Stomach smooth muscle (tissue), 2 donors: ENCODE results near the gene FAM53A.

ENCODE experiments used
- H3K27ac ChIP-seq: one replicate; pipeline ENCODE4 v1.7.0; 2013; ENCODE audit warnings: mild to moderate bottlenecking, low read length, inconsistent platforms
- H3K27me3 ChIP-seq, 2 donors: one replicate each; pipeline ENCODE4 v1.7.0; 2013; ENCODE audit warnings: low read length in 2 of 2; ENCODE audit not compliant: insufficient read depth in 2 of 2, control insufficient read depth in 1 of 2
- H3K36me3 ChIP-seq, 2 donors: one replicate each; pipeline ENCODE4 v1.7.0; 2013; ENCODE audit warnings: low read length in 2 of 2; ENCODE audit not compliant: control insufficient read depth in 2 of 2, insufficient read depth in 2 of 2
- H3K4me1 ChIP-seq: one replicate; pipeline ENCODE4 v1.7.0; 2013; ENCODE audit warnings: low read length; ENCODE audit not compliant: control insufficient read depth, insufficient read depth
- H3K4me3 ChIP-seq, 2 donors: one replicate each; pipeline ENCODE4 v1.7.0; 2013; ENCODE audit warnings: low read length in 2 of 2
- H3K9ac ChIP-seq, 2 donors: one replicate each; pipeline ENCODE4 v1.7.0; 2013; ENCODE audit warnings: low read length in 2 of 2, mild to moderate bottlenecking in 1 of 2
- H3K9me3 ChIP-seq, 2 donors: one replicate each; pipeline ENCODE4 v1.7.0; 2013; ENCODE audit warnings: low read length in 2 of 2; ENCODE audit not compliant: control insufficient read depth in 2 of 2
- donor health status: healthy.
- donor health status: Pancreatic carcinoma.

Gene FAM53A

GRCh38 chr4:1624519-1624910, 59.6 kb downstream of the FAM53A start:
- H3K27me3 ChIP-seq = no peaks in the 10 kb centered on the region
- H3K36me3 ChIP-seq = no peaks in the 10 kb centered on the region
- no peak overlapping the region for H3K9ac ChIP-seq
- no peak overlapping the region for H3K27ac ChIP-seq
- peaks cover 0 to 3% of the 10 kb centered on the region in 2 donors for H3K9me3 ChIP-seq
- H3K4me1 ChIP-seq = peaks cover 4% of the 10 kb centered on the region
- H3K4me3 ChIP-seq = no peak overlapping the region

- Histone ChIP-seq H3K4me3 (no peak overlapping the region), H3K9ac (no peak overlapping the region), H3K36me3 (no peaks in the 10 kb centered on the region), H3K9me3 (peaks cover 0 to 3% of the 10 kb centered on the region in 2 donors), H3K27ac (no peak overlapping the region), H3K27me3 (no peaks in the 10 kb centered on the region), H3K4me1 (no peaks in the 10 kb centered on the region)
Observed at GRCh38 chr4:1623821-1624518, 60.1 kb downstream of the FAM53A start.

GRCh38 chr4:1623400-1623799, 60.7 kb downstream of the FAM53A start:
- no peak overlapping the region for H3K27ac ChIP-seq
- H3K9me3 ChIP-seq = peaks cover 0 to 3% of the 10 kb centered on the region in 2 donors
- H3K4me3 ChIP-seq = no peak overlapping the region
- H3K36me3 ChIP-seq = no peaks in the 10 kb centered on the region
- no peaks in the 10 kb centered on the region for H3K4me1 ChIP-seq
- H3K9ac ChIP-seq = no peak overlapping the region
- no peaks in the 10 kb centered on the region for H3K27me3 ChIP-seq

- H3K27me3 ChIP-seq = no peaks in the 10 kb centered on the region
- H3K36me3 ChIP-seq = no peaks in the 10 kb centered on the region
- H3K9ac ChIP-seq = no peak overlapping the region
- peaks cover 0 to 3% of the 10 kb centered on the region in 2 donors for H3K9me3 ChIP-seq
- no peak overlapping the region for H3K27ac ChIP-seq
- no peaks in the 10 kb centered on the region for H3K4me1 ChIP-seq
- no peak overlapping the region for H3K4me3 ChIP-seq
Observed at GRCh38 chr4:1622956-1623355, 61.2 kb downstream of the FAM53A start.

GRCh38 chr4:1622238-1622637, 61.9 kb downstream of the FAM53A start:
- no peak overlapping the region for H3K4me3 ChIP-seq
- no peak overlapping the region for H3K9ac ChIP-seq
- no peaks in the 10 kb centered on the region for H3K36me3 ChIP-seq
- H3K4me1 ChIP-seq = no peaks in the 10 kb centered on the region
- H3K27ac ChIP-seq = no peak overlapping the region
- peaks cover 0 to 6% of the 10 kb centered on the region in 2 donors for H3K9me3 ChIP-seq
- no peaks in the 10 kb centered on the region for H3K27me3 ChIP-seq

GRCh38 chr4:1621526-1621925, 62.6 kb downstream of the FAM53A start:
- H3K4me1 ChIP-seq = no peaks in the 10 kb centered on the region
- no peak overlapping the region for H3K27ac ChIP-seq
- no peaks in the 10 kb centered on the region for H3K36me3 ChIP-seq
- peaks cover 0 to 6% of the 10 kb centered on the region in 2 donors for H3K9me3 ChIP-seq
- no peak overlapping the region for H3K4me3 ChIP-seq
- H3K27me3 ChIP-seq = no peaks in the 10 kb centered on the region
- H3K9ac ChIP-seq = no peak overlapping the region

- Histone ChIP-seq H3K36me3 (no peaks in the 10 kb centered on the region), H3K27ac (no peak overlapping the region), H3K9me3 (peaks cover 0 to 6% of the 10 kb centered on the region in 2 donors), H3K4me3 (no peak overlapping the region), H3K9ac (no peak overlapping the region), H3K27me3 (no peaks in the 10 kb centered on the region), H3K4me1 (no peaks in the 10 kb centered on the region)
Observed at GRCh38 chr4:1619151-1619672, 64.9 kb downstream of the FAM53A start.

GRCh38 chr4:1618438-1618837, 65.7 kb downstream of the FAM53A start:
- H3K27me3 ChIP-seq = no peaks in the 10 kb centered on the region
- no peak overlapping the region for H3K27ac ChIP-seq
- H3K9ac ChIP-seq = no peak overlapping the region
- H3K4me3 ChIP-seq = no peak overlapping the region
- H3K36me3 ChIP-seq = no peaks in the 10 kb centered on the region
- no peaks in the 10 kb centered on the region for H3K4me1 ChIP-seq
- H3K9me3 ChIP-seq = peaks cover 0 to 6% of the 10 kb centered on the region in 2 donors

- Histone ChIP-seq H3K9me3 (peaks cover 0 to 6% of the 10 kb centered on the region in 2 donors), H3K9ac (no peak overlapping the region), H3K4me3 (no peak overlapping the region), H3K4me1 (no peaks in the 10 kb centered on the region), H3K36me3 (no peaks in the 10 kb centered on the region), H3K27me3 (no peaks in the 10 kb centered on the region), H3K27ac (no peak overlapping the region)
Observed at GRCh38 chr4:1616557-1616930, 67.6 kb downstream of the FAM53A start.

GRCh38 chr4:1615786-1616556, 68.1 kb downstream of the FAM53A start:
- H3K27ac ChIP-seq = no peak overlapping the region
- H3K4me1 ChIP-seq = no peaks in the 10 kb centered on the region
- H3K4me3 ChIP-seq = no peak overlapping the region
- H3K9me3 ChIP-seq = peaks cover 0 to 6% of the 10 kb centered on the region in 2 donors
- no peaks in the 10 kb centered on the region for H3K27me3 ChIP-seq
- no peak overlapping the region for H3K9ac ChIP-seq
- no peaks in the 10 kb centered on the region for H3K36me3 ChIP-seq
